Esophagus muscularis mucosa (tissue), 4 donors: ENCODE results near the gene GPX3. TPM values are rescaled to one million over a fixed set of nuclear protein-coding genes. Genes with fewer than 3 reads are reported as not detected.

ENCODE experiments used
- DNase-seq: peaks from one replicate; pipeline ENCODE4 v3.0.0-alpha.2; 2017; ENCODE audit errors: extremely low spot score
- H3K27ac ChIP-seq, 4 donors: fragments of 200-600 bp; sonication (generic); replicated peaks in 1 of 4; 1 replicate in 3 of 4; 2 replicates in 1 of 4; pipeline ENCODE4 v1.5.1; 2016 to 2019; ENCODE audit warnings: mild to moderate bottlenecking in 1 of 4
- H3K27me3 ChIP-seq, 4 donors: fragments of 200-600 bp; sonication (generic); one replicate each; pipeline versions ENCODE4 v1.5.1 to v1.6.0; 2016 to 2019
- H3K36me3 ChIP-seq, 4 donors: fragments of 200-600 bp; sonication (generic); one replicate each; pipeline ENCODE4 v1.5.1; 2016 to 2019
- H3K4me1 ChIP-seq, 4 donors: fragments of 200-600 bp; sonication (generic); one replicate each; pipeline ENCODE4 v1.5.1; 2016 to 2019
- H3K4me3 ChIP-seq, 4 donors: fragments of 200-600 bp; sonication (generic); 1 replicate in 2 of 4; 2 replicates in 2 of 4; pipeline ENCODE4 v1.5.1; 2016 to 2019; ENCODE audit warnings: mild to moderate bottlenecking in 4 of 4, moderate library complexity in 1 of 4
- H3K9me3 ChIP-seq, 4 donors: fragments of 200-600 bp; sonication (generic); 1 replicate in 3 of 4; 2 replicates in 1 of 4; pipeline ENCODE4 v1.5.1; 2016 to 2019
- EP300 ChIP-seq: sonication (generic); formaldehyde crosslinking; IDR thresholded peaks from one replicate; pipeline ENCODE4 v1.6.1; 2017; ENCODE audit warnings: antibody characterized with exemption
- POLR2A ChIP-seq: fragments of 450-650 bp; IDR thresholded peaks from one replicate; pipeline ENCODE4 v1.6.1; 2017; ENCODE audit warnings: antibody characterized with exemption, moderate library complexity, mild to moderate bottlenecking, low read depth
- POLR2AphosphoS5 ChIP-seq, 2 donors: sonication (generic); formaldehyde crosslinking; IDR thresholded peaks; one replicate each; pipeline ENCODE4 v1.6.1; 2017; ENCODE audit warnings: antibody characterized with exemption in 2 of 2
- WGBS: methylation state at CpG from one replicate; pipeline ENCODE4 v1.1.5; 2018; 5-methylcytosine and 5-hydroxymethylcytosine counted together
- intact Hi-C: fragments of 100-400 bp; cut with DNase I; formaldehyde crosslinking; loops from one replicate; pipeline ENCODE4 v1.15.1; 2023
- total RNA-seq, 4 donors: library from RNA; depleted of rRNA; stranded (reverse); fragments of >200 nt; gene quantifications; one replicate each; pipeline versions ENCODE4 v1.1.0 to v1.2.1, GENCODE V29; 2016
- TF ChIP-seq, protein P1 (sequence below), 3 experiments: fragments of 200-600 bp in 2 of 3; fragments of 450-650 bp in 1 of 3; sonication (generic) in 2 of 3; IDR thresholded peaks; one replicate each; pipeline ENCODE4 v1.5.1; 2017 to 2019; ENCODE audit warnings: antibody characterized with exemption in 3 of 3, mild to moderate bottlenecking in 2 of 3, moderate library complexity in 1 of 3

Gene GPX3
- total RNA-seq, 4 donors from 2014 or later = 1,165 to 3,724 (median 1,939) TPM

DNA sequence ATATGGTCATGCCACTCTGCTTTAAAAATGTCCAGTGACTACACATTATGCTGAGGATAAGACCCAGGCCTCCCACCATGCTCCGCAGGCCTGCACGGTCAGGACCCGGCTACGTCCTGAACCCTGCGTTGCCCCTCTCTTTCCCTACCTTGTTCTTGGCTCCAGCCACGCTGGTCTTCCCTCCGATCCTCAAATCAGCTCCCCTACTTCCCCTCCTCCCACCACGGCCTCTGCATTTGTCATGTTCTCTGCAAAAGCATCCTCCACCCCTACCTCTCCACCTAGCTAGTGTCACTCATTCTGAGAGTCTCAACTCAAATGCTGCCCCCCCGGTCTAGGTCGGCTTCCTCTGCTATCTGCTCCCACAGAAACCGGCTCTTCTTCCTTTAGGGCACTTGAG is 11.2 kb downstream of the GPX3 start:
- intact Hi-C loops = no loop called here
- H3K4me1 ChIP-seq = peaks cover 20 to 48% (median 38%) of the 10 kb centered on the region in 4 donors
- 96% methylated on average over 11 of the region's 11 CpGs for WGBS

DNA sequence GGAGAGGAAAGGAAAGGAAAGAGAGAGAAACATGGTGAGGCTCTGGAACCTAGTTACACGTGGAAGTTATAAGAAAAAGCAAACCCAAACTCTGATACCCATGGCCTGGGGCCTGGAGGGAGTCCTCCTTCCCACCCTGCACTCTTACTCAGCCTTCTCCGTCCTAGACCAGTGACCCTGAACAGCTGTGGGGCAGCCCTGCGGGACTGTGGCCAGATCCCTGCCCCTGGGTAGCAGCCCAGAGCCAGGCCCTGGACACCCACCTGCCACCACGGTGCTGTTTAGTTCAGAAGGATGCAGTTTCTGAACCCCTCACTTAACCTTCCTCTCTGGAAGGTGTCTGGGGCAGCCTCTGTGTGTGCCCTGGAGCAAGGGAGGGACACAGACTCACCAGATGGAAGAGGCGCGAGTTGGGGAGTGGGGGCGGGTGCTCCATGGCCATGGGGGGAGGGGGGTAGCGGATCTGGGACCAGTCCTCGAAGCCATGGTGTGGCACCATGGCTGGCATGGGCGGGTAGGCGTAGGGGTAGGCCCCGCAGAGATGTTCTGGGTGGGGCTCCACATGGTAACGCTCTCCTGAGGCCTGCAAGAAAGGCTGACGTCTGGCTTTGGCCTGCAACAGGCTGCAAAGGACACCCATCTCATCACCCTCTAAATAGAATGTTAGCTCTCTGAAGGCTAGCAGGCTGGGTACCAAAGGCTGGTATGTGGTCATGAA is 13.0 kb downstream of the GPX3 start:
- H3K4me1 ChIP-seq = peaks cover 24 to 48% (median 38%) of the 10 kb centered on the region in 4 donors
- H3K36me3 ChIP-seq = peaks cover 38 to 89% (median 87%) of the 10 kb centered on the region in 4 donors
- H3K27ac ChIP-seq = no peak overlapping the region
- TF ChIP-seq POLR2AphosphoS5 (IDR thresholded peaks at IDR 0.05) (no peak), EP300 (no peak)
- TF ChIP-seq, protein P1, sequence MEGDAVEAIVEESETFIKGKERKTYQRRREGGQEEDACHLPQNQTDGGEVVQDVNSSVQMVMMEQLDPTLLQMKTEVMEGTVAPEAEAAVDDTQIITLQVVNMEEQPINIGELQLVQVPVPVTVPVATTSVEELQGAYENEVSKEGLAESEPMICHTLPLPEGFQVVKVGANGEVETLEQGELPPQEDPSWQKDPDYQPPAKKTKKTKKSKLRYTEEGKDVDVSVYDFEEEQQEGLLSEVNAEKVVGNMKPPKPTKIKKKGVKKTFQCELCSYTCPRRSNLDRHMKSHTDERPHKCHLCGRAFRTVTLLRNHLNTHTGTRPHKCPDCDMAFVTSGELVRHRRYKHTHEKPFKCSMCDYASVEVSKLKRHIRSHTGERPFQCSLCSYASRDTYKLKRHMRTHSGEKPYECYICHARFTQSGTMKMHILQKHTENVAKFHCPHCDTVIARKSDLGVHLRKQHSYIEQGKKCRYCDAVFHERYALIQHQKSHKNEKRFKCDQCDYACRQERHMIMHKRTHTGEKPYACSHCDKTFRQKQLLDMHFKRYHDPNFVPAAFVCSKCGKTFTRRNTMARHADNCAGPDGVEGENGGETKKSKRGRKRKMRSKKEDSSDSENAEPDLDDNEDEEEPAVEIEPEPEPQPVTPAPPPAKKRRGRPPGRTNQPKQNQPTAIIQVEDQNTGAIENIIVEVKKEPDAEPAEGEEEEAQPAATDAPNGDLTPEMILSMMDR (IDR thresholded peaks at IDR 0.05) = no peak
- no peak overlapping the region for H3K4me3 ChIP-seq
- WGBS = 83% methylated on average over 5 of the region's 14 CpGs
- intact Hi-C loops = no loop called here
- no peaks in the 10 kb centered on the region for H3K9me3 ChIP-seq
- H3K27me3 ChIP-seq = no peaks in the 10 kb centered on the region
- DNase-seq = no peak

More for the DNA sequence above, 11.2 kb downstream of the GPX3 start:
- H3K9me3 ChIP-seq = no peaks in the 10 kb centered on the region
- H3K27ac ChIP-seq = peak overlapping the region in 3 of 4 donors; percentile 55 to 86 (median 70)
- H3K36me3 ChIP-seq = peaks cover 53 to 99% (median 97%) of the 10 kb centered on the region in 4 donors
- DNase-seq = no peak
- no peak overlapping the region for H3K4me3 ChIP-seq
- H3K27me3 ChIP-seq = no peaks in the 10 kb centered on the region
- TF ChIP-seq POLR2AphosphoS5 (IDR thresholded peaks at IDR 0.05) (peak in 1 of 2 donors; percentile 59), EP300 (no peak)

DNA sequence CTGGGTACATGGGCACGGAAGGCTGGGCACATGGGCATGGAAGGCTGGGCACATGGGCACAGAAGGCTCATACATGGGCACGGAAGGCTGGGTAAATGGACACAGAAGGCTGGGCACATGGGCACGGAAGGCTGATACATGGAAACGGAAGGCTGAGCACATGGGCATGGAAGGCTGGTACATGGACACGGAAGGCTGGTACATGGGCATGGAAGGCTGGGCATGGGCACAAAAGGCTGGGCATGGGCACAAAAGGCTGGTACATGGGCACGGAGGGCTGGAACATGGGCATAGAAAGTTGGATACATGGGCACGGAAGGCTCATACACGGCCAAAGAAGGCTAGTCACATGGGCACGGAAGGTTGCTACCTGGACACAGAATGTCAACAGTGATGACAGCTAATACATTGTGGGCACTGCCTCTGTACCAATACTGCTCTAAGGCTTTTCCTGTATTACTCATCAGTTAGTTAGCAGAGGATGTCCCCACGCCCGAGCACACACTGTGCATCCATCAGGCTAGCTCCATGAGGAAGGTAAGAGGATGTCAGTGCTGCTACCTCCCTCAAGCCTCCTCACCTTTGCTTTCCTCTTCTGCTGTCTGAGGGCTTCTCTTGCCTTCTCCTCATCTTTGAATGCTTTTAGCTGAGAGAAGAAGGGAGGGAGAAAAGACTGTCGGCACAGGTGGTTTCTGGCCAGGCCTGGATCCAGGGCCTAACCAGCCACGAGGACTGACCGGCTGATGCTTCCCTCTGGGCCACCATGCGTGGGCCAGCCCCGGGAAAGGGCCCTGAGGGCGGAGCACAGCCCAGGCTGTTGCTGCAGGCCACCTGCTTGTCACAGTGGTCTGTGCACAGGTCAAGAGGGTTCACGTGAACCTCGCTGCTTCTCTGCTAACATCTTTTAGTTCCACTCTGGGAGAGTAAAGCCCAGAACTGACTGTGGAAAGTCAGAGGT is 14.3 kb downstream of the GPX3 start:
- no peaks in the 10 kb centered on the region for H3K9me3 ChIP-seq
- no peak overlapping the region for H3K4me3 ChIP-seq
- H3K4me1 ChIP-seq = peaks cover 37 to 50% (median 47%) of the 10 kb centered on the region in 4 donors
- 95% methylated on average over 16 of the region's 19 CpGs for WGBS
- intact Hi-C loops = no loop called here
- TF ChIP-seq POLR2AphosphoS5 (IDR thresholded peaks at IDR 0.05) (peak in 1 of 2 donors; percentile 39), EP300 (no peak)
- DNase-seq = no peak
- H3K36me3 ChIP-seq = peaks cover 35 to 90% (median 87%) of the 10 kb centered on the region in 4 donors
- H3K27ac ChIP-seq = no peak overlapping the region
- H3K27me3 ChIP-seq = no peaks in the 10 kb centered on the region

DNA sequence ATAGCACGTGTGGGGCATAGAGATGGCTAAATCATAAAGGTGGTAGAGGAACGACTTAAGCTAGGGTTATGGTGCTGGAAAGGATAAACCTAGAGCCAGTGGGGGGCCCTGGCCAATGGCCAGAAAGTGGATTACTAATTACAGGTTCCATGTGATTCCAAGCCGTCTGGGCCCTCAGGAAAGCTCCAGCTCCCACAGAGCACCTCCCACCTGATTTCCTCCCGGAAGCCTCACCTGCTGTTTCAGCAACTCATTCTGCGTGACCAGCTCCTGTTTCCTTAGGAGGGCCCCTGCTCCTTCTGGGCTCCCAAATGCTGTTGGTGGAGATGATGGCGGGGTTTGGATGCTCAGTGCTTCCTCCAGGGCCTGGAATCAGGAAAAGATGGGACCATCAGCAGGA is 16.2 kb downstream of the GPX3 start:
- Histone ChIP-seq H3K27me3 (no peaks in the 10 kb centered on the region), H3K9me3 (no peaks in the 10 kb centered on the region), H3K4me3 (no peak overlapping the region), H3K27ac (peak overlapping the region in 3 of 4 donors; percentile 28 to 83 (median 77)), H3K36me3 (peaks cover 39 to 90% (median 83%) of the 10 kb centered on the region in 4 donors), H3K4me1 (peaks cover 40 to 44% (median 43%) of the 10 kb centered on the region in 4 donors)
- 94% methylated on average over 6 of the region's 6 CpGs for WGBS
- DNase-seq = no peak
- intact Hi-C loops = no loop called here
- TF ChIP-seq POLR2AphosphoS5 (IDR thresholded peaks at IDR 0.05) (no peak), EP300 (no peak), POLR2A (no peak)
- TF ChIP-seq, protein P1 (IDR thresholded peaks at IDR 0.05) = no peak

DNA sequence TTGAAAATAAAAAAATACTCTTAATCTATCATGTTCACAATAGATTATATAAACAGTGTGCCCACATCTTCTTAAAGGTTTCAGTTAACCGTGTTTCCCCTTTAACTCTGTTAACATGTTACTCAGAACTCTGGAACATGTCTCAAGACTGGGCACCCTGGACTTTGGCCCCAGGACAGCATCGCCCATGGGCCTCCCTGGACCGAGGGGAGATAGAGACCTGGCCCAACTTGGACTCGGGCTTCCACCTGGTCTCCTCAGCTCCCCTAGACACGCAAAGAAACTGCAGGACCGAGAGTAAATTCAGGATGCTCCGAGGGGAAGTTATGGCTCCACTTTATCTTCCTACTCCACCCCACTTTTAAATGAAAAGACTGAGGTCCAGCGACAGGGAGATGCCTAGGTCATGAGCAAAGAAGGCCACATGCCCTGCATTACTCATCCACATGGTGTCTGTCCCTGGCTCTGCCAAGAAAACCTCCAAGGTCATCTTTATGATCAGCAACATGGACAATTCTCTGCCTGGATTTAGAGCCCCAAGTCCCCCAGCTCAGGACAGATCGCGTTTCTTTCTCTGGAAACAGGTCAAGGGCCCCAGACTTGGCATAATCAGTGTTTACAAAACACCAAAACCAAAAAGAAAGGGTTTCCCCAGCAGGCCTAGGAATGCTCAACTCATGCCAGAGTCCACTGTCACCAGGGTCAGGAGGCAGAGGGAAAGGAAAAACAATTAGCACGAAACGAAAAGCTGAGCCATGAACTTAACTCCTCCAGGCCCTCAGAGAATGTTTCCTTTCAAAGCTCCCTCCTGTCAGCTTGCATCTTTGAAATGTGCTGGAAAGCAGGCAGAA is 17.4 kb downstream of the GPX3 start:
- Histone ChIP-seq H3K4me1 (peaks cover 40 to 44% (median 42%) of the 10 kb centered on the region in 4 donors), H3K27ac (peak overlapping the region; percentile 77 to 87 (median 82)), H3K27me3 (no peaks in the 10 kb centered on the region), H3K36me3 (peaks cover 49 to 90% (median 83%) of the 10 kb centered on the region in 4 donors), H3K9me3 (no peaks in the 10 kb centered on the region), H3K4me3 (no peak overlapping the region)
- 56% methylated on average over 12 of the region's 12 CpGs for WGBS
- TF ChIP-seq POLR2AphosphoS5 (IDR thresholded peaks at IDR 0.05) = peak; percentile 58 to 64
- no peak for TF ChIP-seq EP300
- DNase-seq = no peak
- intact Hi-C loops = no loop called here
